Stimulated activated CD4-positive, alpha-beta T cell treated with anti-CD3 and anti-CD28 coated beads, TNF-alpha, amount 100 ng/mL, for 1 hour (primary cell): ENCODE results near the gene MAML2.

Source experiments
- DNase-seq, 3 donors: peaks; one replicate each; pipeline ENCODE4 v3.0.0-alpha.2; 2020; ENCODE audit warnings: low read depth in 3 of 3, low spot score in 1 of 3

Gene MAML2

DNA sequence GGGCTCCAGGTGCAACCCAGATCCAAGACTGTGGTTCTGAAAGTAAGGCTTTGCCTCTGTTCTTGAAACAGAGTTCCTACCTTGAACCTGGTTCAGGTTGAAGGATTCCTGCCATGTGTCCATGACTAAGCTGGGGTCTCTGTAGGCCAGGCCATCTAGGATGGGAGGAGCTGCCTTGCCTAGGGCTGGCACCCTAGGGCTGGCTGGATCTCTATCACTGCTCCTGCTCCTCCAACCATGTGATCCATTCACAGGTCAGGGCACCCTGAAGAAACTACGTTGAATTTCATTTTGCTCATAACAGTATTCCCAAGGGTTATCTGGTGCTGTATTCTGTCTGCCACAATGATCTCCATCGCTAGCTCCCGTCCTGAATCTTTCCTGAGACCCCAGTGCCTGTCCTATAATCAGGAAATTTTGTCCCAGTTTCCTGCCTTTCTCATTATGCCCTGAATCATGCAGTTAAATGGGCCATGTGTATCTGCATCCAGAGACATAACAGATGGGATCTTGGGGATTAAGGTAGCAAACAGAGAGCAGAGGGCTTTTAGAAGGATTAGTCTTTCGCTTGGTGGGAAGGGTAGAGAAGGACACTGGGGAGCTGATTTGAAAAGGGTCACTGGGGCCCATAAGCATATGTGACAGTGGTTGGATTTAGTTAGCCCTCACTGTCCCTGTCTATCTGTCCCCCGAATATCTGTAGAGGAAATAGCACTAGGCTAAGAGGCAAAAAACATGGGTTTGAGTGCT, 320.9 kb downstream of the MAML2 start:
- no peak for DNase-seq

DNA sequence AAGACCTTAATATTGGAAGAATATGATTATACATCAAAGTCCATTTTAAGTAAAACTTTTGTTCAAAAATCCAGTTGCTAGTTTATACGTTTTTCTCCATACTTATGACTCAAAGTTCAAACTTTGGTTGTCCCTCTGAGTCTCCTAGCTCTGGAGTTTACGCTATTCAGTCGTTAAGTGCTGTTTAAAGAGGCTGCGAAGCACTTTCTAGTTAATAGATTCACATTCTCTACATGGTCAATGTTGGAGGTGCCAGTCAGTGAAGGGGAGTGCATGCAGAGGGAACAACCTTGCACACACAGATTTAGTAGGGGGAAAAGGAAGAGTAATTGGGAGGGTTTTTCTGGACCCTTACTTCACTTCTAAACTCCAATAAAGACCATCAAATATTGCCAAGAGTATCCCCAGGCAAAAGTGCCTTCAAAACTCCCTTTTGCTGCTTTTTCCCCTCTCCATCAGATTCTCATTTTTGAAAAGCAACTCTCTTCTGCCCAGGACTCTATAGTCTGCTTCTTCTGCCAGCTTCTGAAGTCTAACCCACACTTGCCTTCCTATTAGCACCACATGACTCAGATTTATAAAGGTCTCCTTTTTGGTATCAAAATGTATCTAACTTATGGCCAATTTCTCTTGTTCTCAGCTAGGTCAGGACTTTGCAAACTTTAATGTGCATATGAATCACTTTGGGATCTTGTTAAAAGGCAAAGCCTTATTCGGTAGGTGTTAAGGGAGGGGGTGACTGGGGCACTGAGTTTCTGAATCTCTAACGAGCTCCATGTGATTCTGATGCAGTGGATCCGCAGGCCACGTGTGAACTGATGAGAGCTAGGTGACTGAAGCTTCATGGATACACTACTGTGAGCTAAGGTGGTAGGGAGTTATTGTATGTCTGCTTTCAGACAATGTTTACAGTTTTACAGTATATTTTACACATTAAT, 322.9 kb downstream of the MAML2 start:
- no peak for DNase-seq

DNA sequence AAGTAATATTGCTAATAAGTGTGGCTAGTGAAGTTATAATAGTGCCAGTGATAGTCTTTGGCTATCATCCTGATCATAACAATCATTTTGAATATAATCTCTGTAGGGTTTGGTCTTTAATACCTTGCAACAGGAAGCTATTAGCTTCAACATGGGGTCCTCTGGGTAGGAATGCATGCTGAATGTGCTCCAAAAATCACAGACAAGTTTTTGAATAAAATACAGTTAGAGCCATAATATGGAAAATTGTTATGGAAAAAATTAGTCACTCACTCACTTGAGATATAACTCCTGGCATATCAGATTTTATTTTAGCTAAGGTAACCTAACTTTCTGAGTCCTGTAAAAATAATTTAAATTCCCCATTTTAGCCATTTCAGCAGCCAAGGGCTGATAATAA, 323.7 kb downstream of the MAML2 start:
- no peak for DNase-seq

DNA sequence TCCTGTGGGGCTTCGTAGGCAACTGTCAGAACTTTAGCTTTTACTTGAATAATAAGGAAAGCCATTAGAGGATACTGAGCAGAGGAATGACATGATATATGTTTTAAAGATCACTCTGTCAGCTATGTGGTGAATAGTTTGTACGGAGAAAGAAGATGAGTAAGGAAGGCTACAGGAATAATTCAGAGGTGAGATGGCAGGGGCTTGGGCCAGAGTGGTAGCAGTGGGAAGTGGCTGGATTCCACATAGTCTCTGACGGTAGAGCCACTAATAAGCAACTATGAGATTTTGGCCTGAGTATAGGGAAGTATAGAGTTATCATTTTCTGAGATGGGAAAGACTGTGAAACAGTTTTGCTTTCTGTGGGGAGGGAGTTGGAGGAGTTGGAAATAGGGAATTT, 325.1 kb downstream of the MAML2 start:
- DNase-seq, result no peak

DNA sequence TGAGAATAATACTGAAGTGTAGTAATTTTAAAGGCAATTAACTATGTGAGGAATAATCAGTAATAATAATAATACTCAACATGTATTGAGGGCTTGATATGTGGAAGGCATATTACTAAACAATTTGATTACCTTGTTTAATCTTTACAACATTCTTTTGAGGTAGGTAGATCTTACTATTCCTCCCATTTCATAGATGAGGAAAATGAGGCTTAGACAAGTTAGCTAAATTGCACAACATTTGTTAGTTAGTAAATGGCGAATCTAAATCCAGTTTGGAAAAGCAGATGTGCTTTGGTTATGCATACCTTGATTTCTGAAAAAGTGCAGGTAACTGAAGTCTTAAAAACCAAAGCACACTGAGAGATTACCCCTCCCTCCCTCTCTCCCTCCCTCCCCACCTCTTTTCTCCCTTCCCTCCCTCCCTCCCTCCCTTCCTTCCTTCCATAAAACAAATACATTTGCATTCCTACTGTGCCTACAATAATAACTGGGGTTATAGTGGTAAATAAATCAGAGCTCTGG, 326.0 kb downstream of the MAML2 start:
- no peak for DNase-seq

DNA sequence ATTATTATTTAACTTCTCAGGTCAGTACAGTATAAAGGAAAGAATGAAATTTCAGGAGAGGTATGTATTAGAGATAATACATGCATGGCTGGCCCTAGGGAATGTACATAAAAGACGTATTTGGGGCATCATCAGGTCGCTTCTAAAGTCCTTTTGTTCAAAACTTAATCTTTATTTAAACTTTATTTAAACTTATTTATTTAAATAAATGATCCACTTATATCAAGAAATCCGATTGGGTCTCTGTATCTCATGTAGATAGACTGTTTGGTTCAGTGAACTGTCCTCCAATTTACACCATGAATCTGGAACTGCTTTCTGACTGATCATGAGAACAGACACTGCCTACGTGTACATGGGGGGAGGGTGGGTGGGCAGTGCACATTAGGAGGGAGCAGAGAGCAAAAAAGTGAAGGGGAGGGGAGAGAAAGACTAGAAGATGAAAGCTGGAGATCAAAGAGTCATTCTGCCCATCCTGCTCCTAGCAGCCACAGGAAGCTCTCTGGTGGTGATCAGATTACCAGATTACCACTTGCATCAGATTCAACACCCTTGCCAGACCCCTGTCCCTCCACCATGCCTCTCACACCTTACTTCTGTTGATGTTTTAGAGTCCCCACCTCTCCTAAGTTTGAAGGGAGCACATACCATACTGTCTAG, 327.0 kb downstream of the MAML2 start:
- DNase-seq, result no peak

DNA sequence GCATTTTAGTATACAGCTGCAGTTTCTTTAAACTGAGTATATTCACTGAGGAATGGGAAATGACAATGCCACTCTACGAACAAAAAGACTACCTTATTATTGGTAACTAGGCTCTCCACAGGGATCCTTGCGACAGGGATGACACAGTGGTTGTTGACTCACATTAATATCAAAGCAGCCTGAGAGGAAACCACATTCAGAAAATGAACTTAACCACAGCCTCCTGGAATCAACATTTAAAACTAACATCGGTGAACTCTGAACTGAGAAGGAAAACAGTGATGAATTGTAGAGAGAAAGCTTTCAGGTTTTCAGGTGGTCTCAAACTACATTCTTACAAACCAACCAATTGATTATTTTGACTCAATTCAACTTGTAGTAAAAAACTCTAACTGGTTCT, 328.8 kb downstream of the MAML2 start:
- DNase-seq, result no peak

DNA sequence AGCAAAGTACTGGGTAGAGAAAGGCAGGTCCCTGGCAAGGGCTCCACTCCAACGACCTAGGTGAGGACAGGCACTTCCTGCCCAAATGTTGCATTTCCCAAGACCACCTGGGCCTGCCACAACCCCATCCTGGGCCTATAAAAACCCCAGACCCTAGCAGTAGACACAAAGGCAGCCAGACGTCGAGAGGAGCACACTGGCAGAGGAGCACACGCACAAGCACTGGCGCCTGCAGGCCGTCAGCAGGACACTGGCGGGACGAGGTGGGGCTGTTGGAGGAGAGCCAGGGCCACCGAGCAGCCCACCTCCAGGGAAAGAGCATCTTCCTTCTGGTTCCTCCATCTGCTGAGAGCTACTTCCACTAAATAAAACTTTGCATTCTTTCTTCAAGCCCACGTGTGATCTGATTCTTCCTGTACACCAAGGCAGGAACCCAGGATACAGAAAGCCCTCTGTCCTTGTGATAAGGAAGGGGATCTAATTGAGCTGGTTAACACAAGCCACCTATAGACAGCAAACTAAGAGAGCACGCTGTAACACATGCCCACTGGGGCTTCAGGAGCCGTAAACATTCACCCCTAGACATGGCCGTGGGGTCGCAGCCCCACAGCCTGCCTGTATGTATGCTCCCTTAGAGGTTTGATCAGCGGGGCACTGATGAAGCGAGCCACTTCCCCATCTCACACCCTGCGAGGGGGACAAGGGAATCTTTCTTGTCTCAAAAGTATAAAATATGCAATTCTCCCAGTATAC, 329.4 kb downstream of the MAML2 start:
- DNase-seq, result peak in 1 of 3 donors; percentile 9

DNA sequence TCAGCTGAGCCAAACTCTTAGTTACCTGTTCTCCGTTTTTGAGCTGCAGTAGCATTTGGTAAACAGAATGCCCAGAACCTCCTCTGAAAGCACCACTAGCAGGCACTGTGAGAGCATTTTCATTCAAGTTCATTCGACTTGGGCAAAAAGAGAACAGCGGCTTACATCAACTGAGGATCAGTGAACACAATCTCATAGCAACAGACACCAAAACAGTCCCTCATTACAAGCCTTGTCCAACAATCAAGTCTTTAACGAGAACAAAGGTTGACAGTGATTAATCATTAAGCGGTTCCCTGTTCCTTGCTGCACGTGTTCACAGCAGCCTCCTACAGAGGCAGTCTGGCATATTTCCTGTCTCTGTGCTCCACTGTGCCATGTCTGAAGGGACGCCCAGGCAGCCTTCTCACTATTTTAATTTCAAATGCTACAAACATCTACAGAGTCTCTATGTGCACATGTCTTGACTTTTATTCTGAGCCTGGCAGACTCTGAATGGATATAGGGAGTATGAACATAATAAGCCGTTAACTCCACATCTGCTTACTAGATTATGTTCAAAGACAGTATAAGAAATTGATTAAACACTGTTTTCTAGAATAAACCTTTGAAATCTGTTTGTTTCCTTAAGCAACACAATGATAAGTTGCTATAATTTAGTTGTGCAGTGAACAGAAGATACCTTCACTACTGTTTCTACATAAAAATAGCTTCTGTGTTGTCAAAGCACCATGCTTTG, 330.7 kb downstream of the MAML2 start:
- peak in 2 of 3 donors; percentile 45 to 60 for DNase-seq

DNA sequence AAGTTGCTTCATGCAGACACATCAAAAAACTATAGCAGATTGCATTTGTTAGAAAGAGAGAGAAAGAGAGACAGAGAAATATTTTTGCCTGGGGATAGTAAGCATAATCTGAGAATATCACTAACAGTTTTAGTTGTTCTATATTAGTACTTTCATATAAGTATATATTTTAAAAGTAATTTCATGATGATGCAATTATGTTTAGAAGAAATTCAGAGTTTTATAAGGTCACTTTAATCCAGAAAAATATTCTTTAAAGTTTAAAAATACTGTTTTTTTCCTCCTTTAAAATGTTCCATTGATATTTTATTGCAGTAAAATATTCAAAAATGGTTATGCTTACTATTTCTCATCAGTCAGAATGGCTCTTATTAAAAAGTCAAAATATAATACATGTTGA, 332.3 kb downstream of the MAML2 start:
- no peak for DNase-seq

DNA sequence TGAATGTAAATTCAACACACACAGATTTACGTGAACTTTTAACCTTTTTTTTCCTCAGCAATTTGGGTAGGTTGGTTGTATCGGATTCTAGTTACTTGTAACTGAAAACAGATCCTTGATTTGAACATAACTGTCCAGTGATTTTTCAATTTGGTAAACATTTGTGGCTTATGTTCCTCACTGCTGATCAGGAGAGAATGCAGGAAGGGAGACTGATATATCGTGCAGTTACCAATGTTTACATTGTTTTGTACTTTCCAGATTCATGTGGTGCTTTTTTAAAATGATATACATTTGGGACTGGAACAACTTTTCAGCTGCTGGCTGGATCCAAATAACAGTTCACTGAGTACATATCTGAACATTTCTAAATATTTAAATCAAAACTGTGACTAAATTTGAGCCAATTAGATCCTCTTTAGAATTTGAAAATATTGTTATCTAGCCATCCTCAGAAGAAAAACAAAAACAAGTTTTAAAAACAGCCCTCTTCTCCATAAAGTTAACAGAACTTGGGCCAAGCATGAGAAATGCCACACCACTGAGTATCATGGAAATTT, 334.8 kb downstream of the MAML2 start:
- no peak for DNase-seq

DNA sequence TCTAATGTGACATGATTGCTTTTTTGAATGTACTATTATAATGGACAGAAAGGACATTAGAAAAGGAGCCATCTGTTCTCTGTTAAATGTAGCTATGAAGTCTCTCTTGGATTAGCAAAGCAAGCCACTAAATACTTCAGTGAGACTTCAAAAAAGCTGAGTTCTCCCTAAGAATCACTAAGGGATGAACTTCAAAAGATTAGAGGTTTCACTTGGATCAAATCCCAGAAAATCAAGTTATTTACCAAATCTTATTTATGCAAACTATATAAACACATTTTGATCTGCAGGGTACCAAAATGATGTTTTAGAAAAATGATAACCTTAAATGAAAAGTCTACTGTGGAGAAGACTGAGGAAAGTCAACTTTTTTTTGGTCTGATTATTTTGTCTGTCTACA, 337.0 kb downstream of the MAML2 start:
- no peak for DNase-seq

DNA sequence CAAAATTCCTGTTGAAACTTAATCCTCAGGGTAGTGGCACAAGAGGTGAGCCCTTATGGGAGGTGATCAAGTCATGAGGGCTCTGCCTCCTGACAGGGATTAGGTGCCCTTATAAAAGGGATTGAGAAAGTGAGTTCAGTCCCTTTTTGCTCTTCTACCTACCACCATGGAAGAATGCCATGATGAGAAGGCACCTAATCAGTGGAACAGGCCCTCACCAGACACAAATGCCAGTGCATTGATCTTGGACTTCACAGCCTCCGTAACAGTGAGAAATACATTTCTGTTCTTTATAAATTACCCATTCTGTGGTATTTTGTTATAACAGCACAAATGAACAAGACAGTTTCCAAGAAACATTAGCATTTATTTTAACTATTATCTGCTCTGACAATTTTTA, 338.1 kb downstream of the MAML2 start:
- DNase-seq, result no peak

DNA sequence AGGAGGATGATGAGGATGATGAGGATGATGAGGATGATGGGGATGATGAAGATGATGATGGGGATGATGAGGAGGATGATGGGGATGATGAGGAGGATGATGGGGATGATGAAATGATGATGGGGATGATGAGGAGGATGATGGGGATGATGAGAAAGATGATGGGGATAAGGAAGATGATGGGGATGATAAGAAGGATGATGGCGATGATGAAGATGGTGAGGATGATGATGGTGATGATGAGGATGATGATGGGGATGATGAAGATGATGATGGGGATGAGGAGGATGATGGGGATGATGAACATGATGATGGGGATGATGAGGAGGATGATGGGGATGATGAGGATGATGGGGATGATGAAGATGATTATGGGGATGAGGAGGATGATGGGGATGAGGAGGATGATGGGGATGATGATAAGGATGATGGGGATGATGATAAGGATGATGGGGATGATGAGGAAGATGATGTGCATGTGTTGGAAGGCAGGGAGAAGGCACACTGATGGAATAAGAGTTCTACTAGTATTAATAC, 340.2 kb downstream of the MAML2 start:
- DNase-seq, result no peak

DNA sequence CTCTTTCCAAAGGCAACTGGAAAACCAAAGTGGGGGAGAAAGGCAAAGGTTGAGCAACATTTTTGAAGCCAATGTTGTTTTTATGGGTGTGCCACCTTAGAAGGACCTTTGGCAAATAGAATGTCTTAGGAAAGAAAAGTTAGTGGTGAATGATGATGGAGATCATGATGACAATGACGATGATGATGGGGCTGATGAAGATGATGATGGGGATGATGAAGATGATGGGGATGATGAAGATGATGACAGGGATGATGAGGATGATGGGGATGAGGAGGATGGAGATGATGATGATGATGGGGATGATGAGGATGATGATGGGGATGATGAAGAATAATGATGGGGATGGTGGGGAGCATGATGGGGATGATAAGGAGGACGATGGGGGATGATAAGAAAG, 340.7 kb downstream of the MAML2 start:
- DNase-seq, result no peak

DNA sequence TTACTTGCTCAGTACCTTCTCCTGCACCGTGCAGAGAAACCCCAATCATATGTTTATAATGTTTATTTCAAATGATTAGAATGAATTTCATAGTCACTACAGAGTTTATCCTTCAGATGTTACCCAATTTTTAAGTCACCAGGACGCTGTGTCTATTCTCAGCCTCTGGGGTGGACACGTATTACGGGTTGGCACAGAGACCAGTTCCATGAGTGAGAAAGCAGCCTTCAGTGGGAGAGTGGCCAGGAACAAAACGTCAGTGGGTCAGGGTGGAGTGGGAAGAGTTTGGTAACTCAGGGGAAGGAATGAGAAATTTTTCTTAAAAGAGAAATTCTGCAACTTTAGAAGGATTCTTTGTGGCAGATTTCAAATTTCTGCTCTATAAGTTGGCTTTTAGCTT, 342.0 kb downstream of the MAML2 start:
- no peak for DNase-seq

DNA sequence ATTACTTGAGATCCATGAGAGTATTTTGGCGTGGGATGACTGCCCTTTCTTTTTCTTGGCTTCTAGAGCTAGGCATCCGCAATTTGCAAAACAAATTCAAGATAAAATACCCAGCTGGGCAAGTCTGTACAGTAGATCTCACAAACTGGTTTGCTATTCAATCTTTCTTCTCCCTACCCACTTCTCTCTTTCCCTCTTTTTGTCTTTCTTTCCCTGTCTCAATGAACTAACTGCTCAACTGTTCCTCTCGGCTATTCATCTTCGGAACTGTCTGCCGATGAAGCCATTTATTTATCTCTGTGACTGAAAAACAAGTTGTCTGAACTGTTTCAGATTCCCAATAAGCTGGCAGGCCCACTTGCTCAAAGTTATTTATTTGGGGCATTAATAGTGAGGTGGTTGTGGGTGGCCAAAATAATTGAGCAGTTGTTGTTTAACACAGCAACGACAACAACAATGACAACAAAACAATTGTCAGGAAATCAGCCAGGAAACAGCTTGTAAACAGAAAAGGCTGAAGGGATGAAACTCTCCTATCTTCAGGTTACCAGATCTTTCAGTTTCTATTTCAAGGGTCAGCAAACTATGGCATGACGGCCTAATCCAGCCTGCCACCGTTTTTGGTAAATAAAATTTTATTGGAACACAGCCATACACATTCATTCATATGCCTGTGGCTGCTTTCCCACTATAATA, 343.1 kb downstream of the MAML2 start:
- no peak for DNase-seq

DNA sequence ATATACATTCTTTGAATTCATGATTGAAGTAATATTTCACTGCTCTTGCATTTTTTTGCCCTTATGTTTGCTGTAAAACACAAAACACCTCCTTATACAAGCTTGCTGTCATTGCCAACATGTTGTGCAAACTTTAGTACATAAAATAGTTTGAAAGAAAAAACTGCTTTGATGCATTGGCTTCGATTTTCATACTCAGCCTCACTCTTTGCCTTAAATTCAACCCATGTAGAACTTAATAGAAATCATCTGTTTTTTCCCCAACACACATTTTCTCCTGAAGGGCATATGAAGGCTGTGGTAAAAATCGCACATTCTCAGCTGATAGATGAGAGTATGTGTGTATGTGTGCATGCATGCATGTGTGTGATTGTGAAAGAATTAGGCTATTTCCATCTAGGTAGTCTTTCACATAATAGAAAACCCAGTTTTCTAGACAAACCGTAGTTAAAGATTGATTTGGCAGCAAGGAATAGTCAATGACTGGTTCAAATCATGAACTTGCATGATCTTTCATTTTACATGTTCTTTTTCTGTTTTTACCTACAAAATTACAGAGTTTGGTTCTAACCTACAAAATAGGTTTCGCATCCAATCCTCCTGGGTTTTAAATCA, 346.3 kb downstream of the MAML2 start:
- no peak for DNase-seq

DNA sequence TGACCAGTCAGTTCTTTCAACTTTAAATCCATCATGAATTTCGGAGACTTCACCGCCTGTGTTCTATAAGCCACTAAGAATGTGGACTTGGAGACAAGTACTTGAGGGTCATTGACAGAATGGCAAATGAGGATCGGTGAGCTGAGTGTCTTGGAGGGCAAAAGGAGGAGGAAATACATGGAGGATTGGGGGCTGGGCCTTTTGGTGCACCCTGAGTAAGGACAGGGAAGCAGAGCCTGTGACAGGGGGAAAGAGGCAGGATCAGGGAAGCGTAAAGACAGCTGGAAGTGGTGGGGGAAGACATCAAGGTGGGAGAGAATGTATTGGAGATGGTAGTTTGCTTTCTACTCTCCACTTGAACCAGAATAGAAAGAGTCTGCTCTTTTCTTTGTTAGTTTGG, 348.7 kb downstream of the MAML2 start:
- DNase-seq, result no peak
